MG63 (cell line): Measurements from ENCODE around the gene CARMIL3. TPM values are rescaled to one million over a fixed set of nuclear protein-coding genes. Genes with fewer than 3 reads are reported as not detected.
A peak's percentile ranks its signal among the peaks of the same experiment; 100 is the strongest.

Experiments
- DNase-seq: peaks from one replicate; pipeline ENCODE4 v3.0.0-alpha.2; 2020
- H3K27me3 ChIP-seq: fragments of 250-450 bp; sonication (Bioruptor Pico); 2 replicates; pipeline ENCODE4 v1.5.1; 2020; ENCODE audit warnings: mild to moderate bottlenecking, moderate library complexity
- H3K36me3 ChIP-seq: fragments of 250-450 bp; sonication (Bioruptor Pico); 2 replicates; pipeline ENCODE4 v1.5.1; 2020; ENCODE audit warnings: mild to moderate bottlenecking, moderate library complexity
- H3K4me3 ChIP-seq: fragments of 250-450 bp; sonication (Bioruptor Pico); 2 replicates; pipeline ENCODE4 v1.5.1; 2020; ENCODE audit warnings: mild to moderate bottlenecking, moderate library complexity
- H3K9me3 ChIP-seq: fragments of 250-450 bp; sonication (Bioruptor Pico); 2 replicates; pipeline ENCODE4 v1.5.1; 2020; ENCODE audit warnings: mild to moderate bottlenecking, moderate library complexity
- total RNA-seq: library from RNA; depleted of rRNA; stranded (reverse); fragments of >200 nt; shearing (Covaris generic); gene quantifications from 2 replicates; pipeline ENCODE4 v1.2.3, GENCODE V29; 2014; ENCODE audit warnings: low replicate concordance

Gene CARMIL3
- total RNA-seq, 1 experiment from 2014 or later: not detected

DNA sequence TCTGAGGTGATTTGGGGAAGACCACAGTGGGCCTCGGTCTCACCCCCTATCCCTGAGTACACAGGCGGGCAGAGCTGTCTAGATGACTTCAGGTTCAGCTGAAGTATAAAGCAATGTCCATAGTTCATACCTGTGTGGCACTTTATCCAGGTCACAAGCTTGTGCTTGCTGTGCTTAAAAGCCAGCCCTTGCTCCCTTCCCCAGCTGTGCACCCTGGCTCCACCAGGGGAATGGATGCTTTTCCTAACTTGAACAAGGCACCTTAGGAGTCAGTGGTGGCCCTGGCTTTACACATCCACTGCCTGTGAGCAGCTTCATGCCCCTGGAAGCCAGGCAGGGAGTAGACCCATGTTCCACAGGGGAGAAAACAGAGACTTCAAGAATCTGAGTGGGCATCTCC lies 5.5 kb downstream of the CARMIL3 start:
- no peaks in the 10 kb centered on the region for H3K36me3 ChIP-seq
- H3K4me3 ChIP-seq: no peak overlapping the region
- no peaks in the 10 kb centered on the region for H3K9me3 ChIP-seq
- DNase-seq: no peak
- H3K27me3 ChIP-seq: no peaks in the 10 kb centered on the region

- no peak overlapping the region for H3K4me3 ChIP-seq
- no peak for DNase-seq
- no peaks in the 10 kb centered on the region for H3K27me3 ChIP-seq
- no peaks in the 10 kb centered on the region for H3K36me3 ChIP-seq
- H3K9me3 ChIP-seq: no peaks in the 10 kb centered on the region
Measured at GRCh38 chr14:24057867-24058259, 6.1 kb downstream of the CARMIL3 start.

DNA sequence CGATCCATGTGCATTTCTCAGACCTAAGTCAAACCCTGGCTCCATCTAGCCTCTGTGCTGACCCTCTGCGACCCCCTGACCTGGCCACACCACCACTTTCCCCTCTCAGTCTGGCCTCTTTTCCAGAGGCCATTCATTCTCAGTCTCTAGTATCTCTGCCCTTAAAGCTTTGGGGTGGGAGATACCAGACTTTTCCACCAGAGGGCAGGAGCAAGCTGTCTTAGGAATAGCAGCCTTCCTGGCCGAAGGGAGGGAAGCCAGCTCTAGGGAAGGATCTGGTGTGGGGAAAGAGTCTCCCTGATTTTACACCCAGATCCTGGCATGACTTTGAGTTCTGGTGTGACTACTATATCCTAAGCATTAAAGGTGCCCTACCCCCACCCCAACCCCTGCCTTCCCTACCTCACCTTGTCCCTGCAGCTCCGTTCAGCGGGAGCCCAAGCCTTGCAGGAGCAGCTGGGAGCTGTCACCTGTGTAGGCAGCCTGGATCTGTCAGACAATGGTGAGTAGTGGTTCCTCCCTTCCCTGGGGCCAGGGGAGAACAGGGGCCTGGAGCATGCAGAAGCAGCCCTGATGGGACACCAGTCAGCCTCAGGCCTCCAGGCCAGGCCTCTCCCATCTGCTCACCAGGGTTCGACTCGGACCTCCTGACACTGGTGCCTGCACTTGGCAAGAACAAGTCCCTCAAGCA lies 6.6 kb downstream of the CARMIL3 start:
- no peaks in the 10 kb centered on the region for H3K36me3 ChIP-seq
- no peaks in the 10 kb centered on the region for H3K27me3 ChIP-seq
- no peaks in the 10 kb centered on the region for H3K9me3 ChIP-seq
- DNase-seq: peak; percentile 18
- H3K4me3 ChIP-seq: no peak overlapping the region

- no peaks in the 10 kb centered on the region for H3K36me3 ChIP-seq
- no peak for DNase-seq
- no peak overlapping the region for H3K4me3 ChIP-seq
- H3K27me3 ChIP-seq: no peaks in the 10 kb centered on the region
- H3K9me3 ChIP-seq: no peaks in the 10 kb centered on the region
Measured at GRCh38 chr14:24058951-24059475, 7.2 kb downstream of the CARMIL3 start.

DNA sequence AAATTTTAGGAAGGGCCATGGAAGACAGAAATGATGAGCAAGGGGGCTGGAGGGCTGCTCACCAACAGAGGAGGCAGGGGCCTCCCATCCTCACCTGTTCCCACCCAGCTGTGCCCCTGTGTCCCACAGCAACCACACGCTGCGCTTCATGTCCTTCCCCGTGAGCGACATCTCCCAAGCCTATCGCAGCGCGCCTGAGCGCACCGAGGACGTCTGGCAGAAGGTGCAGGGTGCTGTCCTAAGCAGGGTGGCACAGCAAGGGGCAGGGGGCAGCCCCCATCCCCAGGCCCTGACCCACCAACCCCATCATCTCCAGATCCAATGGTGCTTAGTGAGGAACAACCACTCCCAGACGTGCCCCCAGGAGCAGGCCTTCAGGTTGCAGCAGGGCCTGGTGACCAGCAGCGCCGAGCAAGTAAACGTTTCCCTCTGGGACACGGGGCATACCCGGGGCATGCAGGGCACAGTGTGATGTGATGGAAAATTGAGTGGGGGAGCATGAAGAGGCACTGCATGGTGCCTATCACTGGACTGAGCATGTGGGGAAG lies 8.1 kb downstream of the CARMIL3 start:
- no peaks in the 10 kb centered on the region for H3K27me3 ChIP-seq

DNA sequence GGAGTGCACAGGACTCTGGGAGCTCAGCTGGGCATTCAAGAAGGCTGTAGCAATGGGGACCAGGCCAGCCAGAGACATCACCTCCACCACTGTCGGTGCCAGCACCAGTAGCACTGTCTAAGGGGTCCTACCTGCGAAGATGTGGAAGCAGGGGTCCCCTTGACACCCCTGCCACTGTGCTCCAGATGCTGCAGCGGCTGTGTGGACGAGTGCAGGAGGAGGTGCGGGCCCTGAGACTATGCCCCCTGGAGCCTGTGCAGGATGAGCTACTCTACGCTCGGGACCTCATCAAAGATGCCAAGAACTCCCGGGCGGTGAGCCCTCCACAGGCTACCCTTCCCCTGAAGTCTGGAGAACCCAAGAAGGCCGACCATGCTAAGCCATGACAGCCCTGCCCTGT lies 8.6 kb downstream of the CARMIL3 start:
- no peaks in the 10 kb centered on the region for H3K27me3 ChIP-seq
- no peak overlapping the region for H3K4me3 ChIP-seq
- DNase-seq: no peak
- H3K36me3 ChIP-seq: no peaks in the 10 kb centered on the region
- H3K9me3 ChIP-seq: no peaks in the 10 kb centered on the region

More for the DNA sequence above, 8.1 kb downstream of the CARMIL3 start:
- H3K9me3 ChIP-seq: no peaks in the 10 kb centered on the region
- no peak overlapping the region for H3K4me3 ChIP-seq
- H3K36me3 ChIP-seq: no peaks in the 10 kb centered on the region
- no peak for DNase-seq

- Histone ChIP-seq H3K4me3 (no peak overlapping the region), H3K36me3 (no peaks in the 10 kb centered on the region), H3K9me3 (no peaks in the 10 kb centered on the region), H3K27me3 (no peaks in the 10 kb centered on the region)
- DNase-seq: no peak
Measured at GRCh38 chr14:24060984-24061913, 9.4 kb downstream of the CARMIL3 start.

GRCh38 chr14:24062216-24062980 lies 10.6 kb downstream of the CARMIL3 start:
- DNase-seq: no peak
- no peaks in the 10 kb centered on the region for H3K36me3 ChIP-seq
- no peaks in the 10 kb centered on the region for H3K27me3 ChIP-seq
- no peak overlapping the region for H3K4me3 ChIP-seq
- H3K9me3 ChIP-seq: no peaks in the 10 kb centered on the region

GRCh38 chr14:24063263-24063836 lies 11.5 kb downstream of the CARMIL3 start:
- Histone ChIP-seq H3K36me3 (no peaks in the 10 kb centered on the region), H3K9me3 (no peaks in the 10 kb centered on the region), H3K4me3 (no peak overlapping the region), H3K27me3 (no peaks in the 10 kb centered on the region)
- no peak for DNase-seq

GRCh38 chr14:24064091-24064795 lies 12.4 kb downstream of the CARMIL3 start:
- no peaks in the 10 kb centered on the region for H3K36me3 ChIP-seq
- no peaks in the 10 kb centered on the region for H3K27me3 ChIP-seq
- H3K4me3 ChIP-seq: no peak overlapping the region
- no peak for DNase-seq
- no peaks in the 10 kb centered on the region for H3K9me3 ChIP-seq

DNA sequence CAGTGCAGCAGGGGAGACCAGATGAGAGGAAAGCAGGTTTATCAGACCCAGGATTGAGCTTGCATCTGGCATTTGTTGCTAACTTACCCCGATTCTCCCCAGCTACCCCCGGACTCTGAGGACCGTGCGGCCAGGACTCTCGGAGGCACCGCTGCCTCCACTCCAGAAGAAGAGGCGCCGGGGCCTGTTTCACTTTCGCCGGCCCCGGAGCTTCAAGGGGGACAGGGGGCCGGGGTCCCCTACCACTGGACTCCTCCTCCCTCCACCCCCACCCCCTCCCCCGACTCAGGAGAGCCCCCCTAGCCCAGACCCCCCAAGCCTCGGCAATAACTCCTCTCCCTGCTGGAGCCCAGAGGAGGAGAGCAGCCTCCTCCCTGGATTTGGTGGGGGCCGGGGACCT lies 13.0 kb downstream of the CARMIL3 start:
- Histone ChIP-seq H3K27me3 (no peaks in the 10 kb centered on the region), H3K36me3 (no peaks in the 10 kb centered on the region), H3K4me3 (no peak overlapping the region), H3K9me3 (no peaks in the 10 kb centered on the region)
- DNase-seq: no peak

GRCh38 chr14:24065408-24065807 lies 13.6 kb downstream of the CARMIL3 start:
- Histone ChIP-seq H3K4me3 (no peak overlapping the region), H3K9me3 (no peaks in the 10 kb centered on the region), H3K36me3 (no peaks in the 10 kb centered on the region), H3K27me3 (no peaks in the 10 kb centered on the region)
- DNase-seq: no peak

- Histone ChIP-seq H3K27me3 (no peaks in the 10 kb centered on the region), H3K36me3 (no peaks in the 10 kb centered on the region)
- DNase-seq: no peak
Measured at GRCh38 chr14:24066496-24067132, 14.8 kb downstream of the CARMIL3 start.

GRCh38 chr14:24067133-24068082 lies 15.6 kb downstream of the CARMIL3 start:
- DNase-seq: no peak
- Histone ChIP-seq H3K36me3 (no peaks in the 10 kb centered on the region), H3K27me3 (no peaks in the 10 kb centered on the region), H3K9me3 (no peaks in the 10 kb centered on the region), H3K4me3 (no peak overlapping the region)

More at GRCh38 chr14:24066496-24067132, 14.8 kb downstream of the CARMIL3 start:
- no peak overlapping the region for H3K4me3 ChIP-seq
- H3K9me3 ChIP-seq: no peaks in the 10 kb centered on the region
